Stimulated activated naive CD8-positive, alpha-beta T cell treated with anti-CD3 and anti-CD28 coated beads, Interleukin-15, Interleukin-2, amounts not matched to agents 100 U/mL and 50 U/mL, for 24 hours (primary cell): Measurements from ENCODE around the gene ZFP3.
"Not testable (repeated sequence)": the region's sequence is repeated elsewhere in the genome, so short reads cannot be mapped to it uniquely, and the experiment has no call there.

ENCODE experiments used
- ATAC-seq: fragments of 150-1000 bp; cut with Tn5 transposase; one replicate; pipeline ENCODE4 v1.10.0; 2021
- DNase-seq: peaks from one replicate; pipeline ENCODE4 v3.0.0; 2021

The ZFP3 gene

DNA sequence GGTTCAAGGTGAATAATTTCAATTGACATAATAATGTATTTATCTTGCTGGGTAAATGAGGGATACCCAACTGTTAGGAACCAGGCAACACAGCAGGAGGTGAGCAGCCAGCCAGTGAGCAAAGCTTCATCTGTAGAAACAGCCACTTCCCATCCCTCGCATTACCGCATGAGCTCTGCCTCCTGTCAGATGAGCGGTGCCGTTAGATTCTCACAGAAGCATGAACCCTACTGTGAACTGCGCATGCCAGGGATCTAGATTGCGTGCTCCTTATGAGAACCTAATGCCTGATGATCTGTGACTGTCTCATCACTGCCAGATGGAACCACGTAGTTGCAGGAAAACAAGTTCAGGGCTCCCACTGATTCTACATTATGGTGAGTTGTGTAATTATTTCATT lies 46.6 kb downstream of the ZFP3 start:
- not testable (repeated sequence) for DNase-seq, ATAC-seq

DNA sequence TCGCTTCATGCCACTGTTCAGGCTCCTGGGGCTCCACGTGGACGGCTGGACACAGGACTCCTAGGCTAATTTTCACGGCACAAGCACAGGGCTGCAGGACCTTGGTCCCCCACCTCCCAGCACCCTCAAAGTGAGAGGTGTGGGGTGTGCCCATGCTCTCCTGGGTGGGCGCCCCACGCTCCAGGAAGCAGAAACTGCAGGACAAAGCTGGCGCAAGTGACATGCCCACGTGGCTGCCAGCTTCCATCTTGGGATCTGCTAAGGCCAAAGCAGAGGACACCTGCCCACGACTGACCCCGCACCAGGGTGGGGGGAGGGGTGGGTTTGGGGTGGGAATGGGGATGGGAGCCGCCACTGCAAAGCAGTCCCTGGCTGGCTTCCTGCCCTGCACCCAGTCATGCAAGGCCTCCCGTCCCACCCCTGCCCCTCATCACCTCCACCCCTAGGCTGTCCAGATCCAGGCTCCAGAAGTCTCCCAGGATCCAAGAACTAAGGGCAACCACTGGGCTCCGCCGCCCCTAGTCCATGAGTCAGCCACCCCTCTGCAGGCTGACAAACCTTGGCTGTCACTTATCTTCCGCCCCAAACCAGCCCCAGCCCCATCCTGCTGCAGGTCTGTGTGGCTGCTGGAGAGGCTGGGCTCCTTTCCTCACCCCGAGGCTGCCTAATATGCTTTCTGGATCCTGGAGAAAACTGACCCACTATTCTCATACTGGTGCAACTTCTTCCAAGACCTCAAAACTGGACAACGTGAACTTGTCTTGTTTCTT lies 48.6 kb downstream of the ZFP3 start:
- no peak for DNase-seq
- ATAC-seq = no peak

DNA sequence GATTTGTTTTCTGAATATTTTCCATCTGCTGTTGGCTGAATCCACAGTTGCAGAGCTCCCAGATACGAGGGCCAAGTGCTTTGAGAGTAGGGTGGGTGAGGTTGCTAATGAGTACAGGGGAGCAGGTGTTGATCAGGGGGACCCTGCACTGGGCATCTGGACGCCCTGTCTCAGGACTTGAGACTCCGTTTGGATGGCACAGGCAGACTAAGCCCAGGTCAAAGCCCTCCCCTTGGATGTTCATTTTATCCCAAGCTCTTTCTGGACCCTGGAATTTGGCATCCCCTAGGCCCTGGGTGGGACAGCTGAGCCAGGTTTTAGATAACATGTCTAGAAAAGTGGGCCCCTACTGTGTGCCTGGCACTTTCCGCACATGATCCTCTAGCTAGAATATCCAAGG lies 49.6 kb downstream of the ZFP3 start:
- ATAC-seq (no peak), DNase-seq (no peak)

DNA sequence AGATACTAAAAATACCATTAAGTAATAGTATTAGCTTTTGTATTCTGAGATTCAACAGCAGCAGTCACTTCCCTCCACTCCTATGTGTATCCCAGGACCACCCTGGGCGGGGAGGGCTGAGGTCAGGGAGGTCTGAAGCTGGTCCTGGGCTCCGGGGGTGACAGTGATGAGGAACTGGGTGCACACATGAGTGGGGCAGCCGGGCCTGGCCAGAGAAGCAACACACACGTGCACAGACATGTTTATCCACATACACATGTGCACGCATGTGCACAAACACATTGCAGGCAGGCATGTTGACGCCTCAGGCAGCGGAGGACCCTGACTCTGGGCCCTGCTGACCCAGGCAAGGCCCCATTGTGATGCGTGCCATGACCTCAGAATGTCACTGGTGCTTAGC lies 50.1 kb downstream of the ZFP3 start:
- ATAC-seq, DNase-seq: not testable (repeated sequence)

DNA sequence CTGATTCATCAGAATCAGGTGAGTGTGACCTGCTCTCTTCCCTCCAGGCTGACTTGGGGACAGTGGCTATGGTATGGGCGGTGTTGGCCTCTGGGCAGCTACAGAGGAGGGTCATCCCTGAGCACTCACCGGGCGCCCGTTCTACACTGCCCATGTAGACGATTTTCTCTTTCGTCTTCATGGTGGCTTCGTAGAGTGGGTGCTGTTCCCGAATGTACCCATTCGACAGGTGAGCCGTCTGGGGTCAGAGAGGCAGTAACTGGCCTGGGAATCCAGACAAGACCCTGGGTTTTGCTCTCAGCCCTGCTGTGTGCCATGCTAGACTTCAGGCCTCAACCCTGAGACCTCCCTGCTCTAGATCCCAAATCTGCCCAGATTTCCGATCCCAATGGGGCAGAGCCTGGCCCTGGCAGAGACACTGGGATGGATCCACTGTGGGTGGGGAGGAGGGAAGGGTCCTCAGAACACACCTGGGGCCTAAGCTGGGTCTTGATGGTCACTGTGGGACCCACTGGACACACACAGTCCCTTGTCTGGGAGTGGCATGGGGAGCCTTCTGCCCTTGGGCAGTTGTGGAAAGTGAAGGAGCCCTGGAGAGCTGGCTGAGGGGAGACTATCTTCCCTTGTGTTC lies 50.8 kb downstream of the ZFP3 start:
- ATAC-seq = no peak
- no peak for DNase-seq

DNA sequence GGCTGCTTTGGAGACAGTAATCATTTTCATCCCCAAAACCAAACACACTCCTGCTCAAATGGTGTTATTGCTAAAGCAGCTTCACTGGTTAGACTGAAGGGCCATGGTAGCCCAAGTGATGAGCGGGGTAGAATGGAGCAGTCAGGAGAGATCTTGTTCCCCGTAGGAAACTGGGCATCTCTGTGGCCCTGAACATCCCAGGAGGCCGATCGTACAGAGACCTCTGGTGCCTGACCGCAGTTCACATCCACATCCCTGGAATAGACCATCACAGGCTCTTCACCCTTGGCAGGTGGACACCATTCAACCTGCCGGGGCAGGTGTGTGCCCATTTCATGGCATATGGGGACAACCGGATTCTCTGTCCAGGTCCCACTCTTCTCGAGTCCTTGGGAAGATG lies 51.5 kb downstream of the ZFP3 start:
- DNase-seq, ATAC-seq: not testable (repeated sequence)

DNA sequence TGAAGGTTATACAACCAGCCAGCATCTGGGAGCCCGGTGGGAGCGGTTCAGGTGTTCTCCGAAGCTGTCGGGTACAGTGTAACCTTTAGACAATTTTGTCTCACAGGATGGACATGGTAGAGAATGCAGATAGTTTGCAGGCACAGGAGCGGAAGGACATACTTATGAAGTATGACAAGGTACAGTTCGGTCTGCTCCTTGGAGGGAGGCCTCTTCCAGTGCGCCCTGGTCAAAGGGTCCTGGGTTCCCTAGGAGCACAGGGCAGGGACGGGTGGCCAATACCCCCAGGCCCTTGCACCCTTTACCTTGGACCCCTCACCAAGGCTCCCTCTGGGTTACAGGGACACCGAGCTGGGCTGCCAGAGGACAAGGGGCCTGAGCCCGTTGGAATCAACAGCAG lies 52.0 kb downstream of the ZFP3 start:
- not testable (repeated sequence) for ATAC-seq, DNase-seq

DNA sequence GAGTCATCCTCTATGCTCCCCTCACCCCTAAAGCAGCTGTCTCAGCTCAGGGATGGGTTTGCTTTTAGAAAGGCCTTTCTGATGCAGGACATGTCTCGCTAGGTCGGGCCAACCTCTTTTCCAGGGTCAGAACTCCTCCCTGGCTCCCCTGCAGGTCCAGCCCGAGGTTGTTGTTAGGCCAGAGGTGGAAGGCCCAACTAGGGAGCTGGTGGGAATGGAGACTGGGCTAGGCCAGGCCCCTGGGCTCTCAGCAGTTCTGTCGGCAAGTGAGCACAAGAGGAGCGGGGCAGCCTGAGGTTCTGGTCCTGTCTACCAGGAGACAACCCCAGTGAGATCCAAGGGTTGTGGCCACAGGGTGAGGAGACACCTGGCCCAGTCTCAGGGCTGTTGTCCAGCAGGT lies 52.4 kb downstream of the ZFP3 start:
- DNase-seq, ATAC-seq: not testable (repeated sequence)

DNA sequence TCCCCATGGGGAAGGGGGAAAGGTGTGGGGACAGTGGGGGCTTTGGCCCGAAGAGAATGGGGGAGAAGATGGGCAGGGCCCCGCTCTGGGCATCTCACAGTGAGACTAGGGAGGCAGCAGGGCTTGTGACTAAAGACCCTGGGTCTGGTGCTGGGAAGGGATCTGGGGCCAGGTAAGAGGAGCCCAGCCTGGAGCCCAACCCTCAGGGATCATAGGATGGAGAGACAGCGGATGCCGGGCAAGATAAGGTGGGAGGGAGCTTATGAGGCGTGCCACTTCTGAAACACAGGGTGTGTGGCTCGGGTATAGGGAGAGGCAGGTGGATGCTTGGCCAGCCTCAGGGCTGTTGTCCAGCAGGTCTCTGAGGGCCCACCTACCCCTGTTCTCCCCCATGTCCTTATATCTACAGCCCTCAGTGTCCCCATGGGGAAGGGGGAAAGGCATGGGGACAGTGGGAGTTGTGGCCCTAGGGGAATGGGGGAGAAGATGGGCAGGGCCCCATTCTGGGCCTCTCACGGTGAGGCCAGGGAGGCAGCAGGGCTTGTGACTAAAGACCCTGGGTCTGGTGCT lies 53.0 kb downstream of the ZFP3 start:
- DNase-seq (no peak), ATAC-seq (no peak)

DNA sequence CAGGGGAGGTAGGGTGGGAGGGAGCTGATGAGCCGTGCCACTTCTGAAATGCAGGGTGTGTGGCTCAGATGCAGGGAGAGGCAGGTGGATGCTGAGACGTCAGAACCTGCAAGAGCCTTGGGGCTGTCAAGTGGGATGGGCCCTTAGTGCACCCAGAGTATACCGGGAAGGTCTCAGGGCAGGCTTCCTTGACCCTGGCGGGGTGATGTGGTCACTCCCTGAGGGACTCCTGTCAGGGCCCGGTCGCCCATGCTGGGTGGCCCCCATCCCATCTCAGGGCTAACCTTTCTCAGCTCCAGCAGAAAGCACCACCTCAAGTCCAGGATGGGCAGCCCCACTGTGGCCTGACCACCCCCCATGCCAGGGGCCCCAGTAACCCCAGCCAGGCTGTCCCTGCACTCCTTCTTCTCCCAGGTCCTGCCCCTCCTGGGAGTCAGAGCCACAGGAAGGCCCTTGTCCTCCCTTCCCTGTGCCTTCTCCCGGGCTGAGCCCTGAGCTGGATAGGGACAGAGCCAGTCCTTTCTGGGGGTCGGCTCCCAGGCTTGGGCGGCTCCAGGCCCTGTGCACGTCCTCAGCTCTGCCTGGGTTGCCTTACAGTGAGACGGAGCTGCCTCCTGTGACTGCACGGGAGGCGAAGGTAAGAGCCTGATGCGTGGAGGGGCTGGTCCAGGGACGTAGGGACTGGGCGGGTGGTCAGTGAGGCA lies 53.7 kb downstream of the ZFP3 start:
- not testable (repeated sequence) for ATAC-seq, DNase-seq

DNA sequence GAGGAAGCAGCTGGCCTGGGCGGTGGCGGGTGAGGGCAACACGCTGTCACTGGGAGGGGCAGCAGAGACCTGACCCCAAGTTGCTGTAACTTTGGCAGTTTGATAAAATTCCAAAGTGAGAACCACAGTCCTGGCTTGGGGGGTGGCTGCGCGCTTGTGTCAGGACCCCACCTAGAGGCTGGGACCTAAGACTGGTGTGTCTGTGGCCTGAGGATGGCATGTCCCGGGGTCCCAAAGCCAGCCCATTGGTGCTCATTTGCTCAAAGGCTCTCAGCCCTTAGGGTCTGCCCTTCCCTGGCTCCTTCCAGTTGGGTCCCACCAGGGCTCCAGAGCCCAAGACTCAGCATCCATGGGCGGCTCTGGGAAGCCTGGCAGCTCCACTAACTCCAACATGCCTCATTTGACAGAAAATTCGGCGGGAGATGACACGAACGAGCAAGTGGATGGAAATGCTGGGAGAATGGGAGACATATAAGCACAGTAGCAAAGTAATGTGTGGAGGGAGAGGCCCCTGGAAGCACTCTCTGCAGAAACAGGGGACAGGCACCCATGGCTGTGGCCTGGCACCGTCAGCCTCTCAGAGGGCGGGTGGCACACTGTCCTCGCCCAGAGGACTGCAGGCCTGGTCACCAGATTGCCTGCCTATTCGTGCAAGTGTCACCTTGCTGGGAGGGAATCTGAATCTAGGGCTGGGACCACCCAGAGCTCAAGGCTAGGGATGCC lies 54.4 kb downstream of the ZFP3 start:
- not testable (repeated sequence) for ATAC-seq, DNase-seq

DNA sequence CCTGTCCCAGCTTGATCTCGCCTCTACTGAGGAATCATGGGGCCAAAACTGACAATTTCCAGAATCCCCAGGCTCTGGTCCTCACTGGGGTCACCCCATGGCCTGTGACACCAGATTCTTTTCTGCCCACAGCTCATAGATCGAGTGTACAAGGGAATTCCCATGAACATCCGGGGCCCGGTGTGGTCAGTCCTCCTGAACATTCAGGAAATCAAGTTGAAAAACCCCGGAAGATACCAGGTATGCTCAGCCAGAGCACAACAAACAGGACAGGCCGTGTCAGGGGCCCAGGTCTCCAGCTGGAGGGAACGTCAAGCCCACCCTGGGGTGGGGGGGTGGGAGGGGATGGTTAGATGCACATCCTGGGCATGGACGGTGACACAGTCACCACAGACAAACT lies 55.0 kb downstream of the ZFP3 start:
- no peak for DNase-seq
- no peak for ATAC-seq

DNA sequence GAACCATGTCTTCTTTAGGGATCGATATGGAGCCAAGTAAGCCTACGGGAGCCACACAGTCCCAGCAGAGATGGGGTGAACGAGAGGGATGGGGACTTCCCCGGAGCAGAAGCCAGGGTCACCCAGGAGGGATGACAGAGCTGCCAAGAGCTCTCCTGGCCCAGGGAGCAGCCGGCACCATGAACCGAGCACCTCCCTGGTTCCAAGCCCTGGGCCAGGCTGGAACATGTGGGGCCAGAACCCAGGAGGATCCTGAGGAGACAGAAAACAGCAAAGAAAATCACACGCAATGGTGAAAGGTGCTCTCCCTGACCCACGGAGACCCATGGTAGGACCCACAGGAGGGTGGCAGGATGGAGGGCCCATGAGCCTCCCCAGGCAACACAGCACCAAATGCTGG lies 55.7 kb downstream of the ZFP3 start:
- DNase-seq = not testable (repeated sequence)

DNA sequence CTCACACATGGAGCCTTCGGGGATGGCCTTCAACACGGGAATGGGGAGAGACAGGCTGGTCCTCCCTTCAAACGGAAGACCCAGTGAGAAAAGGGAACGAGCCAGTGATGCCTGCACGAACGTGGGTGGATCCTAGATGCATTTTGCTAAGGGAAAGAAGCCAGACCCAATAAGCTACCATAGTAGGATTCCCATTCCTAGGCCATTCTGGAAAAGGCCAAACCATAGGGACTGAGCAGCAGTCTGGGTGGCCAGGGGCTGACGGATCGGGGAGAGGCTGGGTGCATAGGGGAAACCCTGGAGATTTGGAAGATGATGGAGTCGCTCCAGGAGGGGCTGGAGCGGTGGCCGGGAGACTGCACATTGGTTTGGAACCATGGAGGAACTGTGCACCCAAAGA lies 56.3 kb downstream of the ZFP3 start:
- ATAC-seq, DNase-seq: not testable (repeated sequence)

More for the DNA sequence above, 55.7 kb downstream of the ZFP3 start:
- ATAC-seq = not testable (repeated sequence)

DNA sequence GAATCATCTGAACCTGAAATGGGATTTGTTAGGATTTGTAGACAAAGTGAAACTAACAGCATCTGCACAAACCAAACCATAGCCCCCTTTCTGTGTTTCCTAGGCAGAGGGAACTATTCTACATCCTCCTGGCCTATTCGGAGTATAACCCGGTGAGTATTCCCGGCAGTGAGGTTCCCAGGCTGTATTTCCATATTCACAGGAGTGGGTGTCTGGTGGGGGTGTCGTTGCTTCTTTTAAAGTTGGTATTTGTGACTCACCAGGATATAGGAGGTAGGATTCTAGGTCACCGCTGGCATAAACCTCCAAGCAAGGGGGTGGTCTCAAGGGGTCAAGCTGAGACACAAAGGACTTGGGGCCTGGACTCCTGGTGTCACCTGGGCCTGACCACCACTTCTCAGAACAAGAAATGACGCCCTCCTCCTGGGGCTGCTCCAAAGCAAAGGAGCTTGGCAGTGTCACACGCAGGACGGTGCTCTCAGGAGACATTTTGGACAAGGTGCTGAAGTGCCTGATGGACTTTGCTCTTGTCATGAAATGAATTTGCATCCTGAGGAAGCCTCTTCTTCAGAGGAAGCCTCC lies 57.0 kb downstream of the ZFP3 start:
- not testable (repeated sequence) for ATAC-seq, DNase-seq

DNA sequence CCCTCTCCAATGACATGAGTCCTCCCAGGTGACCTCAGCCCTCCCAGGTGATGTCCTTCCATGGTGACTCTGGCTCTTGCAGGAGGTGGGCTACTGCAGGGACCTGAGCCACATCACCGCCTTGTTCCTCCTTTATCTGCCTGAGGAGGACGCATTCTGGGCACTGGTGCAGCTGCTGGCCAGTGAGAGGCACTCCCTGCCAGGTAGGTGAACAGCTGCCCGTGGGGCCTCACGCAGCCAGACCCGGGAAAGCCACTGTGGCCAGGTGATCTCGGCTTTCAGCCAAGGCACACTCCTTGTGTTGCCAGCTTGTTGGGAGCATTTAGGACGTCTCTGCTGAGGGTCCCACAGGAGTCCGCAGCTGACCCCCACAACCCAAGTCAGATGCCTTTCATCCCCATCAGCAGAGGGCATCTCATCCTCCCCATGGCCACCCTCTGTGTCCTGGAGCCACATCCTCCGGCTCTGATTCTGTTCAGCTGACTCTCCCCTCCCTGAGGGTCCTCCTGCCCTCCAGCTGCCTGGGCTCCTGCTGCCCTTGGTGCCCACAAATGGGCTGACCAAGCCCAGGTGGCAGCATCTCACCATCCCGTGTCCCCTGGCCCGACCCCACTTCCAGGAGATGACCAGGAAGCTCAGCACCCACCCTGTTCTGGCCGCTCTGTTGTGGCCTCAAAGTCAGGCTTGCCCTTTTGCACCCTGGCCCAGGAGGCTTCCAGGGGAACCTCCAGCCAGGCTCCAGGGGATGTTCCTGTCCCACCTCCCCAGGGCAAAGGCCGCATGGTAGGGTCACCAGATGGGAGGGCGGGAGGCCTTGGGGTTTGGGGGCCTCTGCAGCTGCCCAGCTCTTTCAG lies 57.7 kb downstream of the ZFP3 start:
- ATAC-seq = no peak
- DNase-seq = no peak

DNA sequence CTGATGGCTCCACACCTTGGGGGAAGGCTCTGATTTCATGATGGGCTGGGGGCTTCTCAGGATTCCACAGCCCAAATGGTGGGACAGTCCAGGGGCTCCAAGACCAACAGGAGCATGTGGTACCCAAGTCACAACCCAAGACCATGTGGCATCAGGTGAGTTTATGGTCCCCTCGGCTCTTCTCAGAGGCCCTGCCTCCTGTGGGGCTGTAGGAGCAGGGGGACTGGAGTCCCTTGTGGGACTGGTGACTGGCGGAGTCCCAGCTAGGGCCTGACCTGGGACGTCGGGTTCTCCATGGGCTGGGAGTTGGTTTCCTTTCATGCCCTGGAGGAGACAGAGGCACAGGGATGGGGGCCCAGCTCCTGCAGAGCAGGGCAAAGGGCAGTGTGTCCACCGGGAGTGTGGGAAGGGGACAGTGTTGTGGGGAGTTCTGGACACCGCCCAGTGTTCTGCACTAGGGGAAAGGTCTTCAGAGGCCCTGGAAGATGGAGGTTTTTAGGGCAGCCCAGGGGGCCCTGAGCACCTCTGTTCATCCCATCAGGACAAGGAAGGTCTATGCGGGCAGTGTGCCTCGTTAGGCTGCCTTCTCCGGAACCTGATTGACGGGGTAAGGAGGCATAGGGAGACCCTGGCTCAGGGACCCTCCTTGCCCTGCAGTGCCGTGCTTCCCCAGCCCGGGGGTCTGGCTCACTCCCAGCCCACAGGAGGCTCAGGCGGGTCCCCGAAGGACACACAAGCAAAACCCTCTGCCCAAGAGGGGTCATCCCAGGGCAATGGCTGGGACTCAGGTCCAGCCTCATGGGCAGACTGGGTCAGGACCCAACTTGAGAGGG lies 58.5 kb downstream of the ZFP3 start:
- ATAC-seq, DNase-seq: not testable (repeated sequence)

DNA sequence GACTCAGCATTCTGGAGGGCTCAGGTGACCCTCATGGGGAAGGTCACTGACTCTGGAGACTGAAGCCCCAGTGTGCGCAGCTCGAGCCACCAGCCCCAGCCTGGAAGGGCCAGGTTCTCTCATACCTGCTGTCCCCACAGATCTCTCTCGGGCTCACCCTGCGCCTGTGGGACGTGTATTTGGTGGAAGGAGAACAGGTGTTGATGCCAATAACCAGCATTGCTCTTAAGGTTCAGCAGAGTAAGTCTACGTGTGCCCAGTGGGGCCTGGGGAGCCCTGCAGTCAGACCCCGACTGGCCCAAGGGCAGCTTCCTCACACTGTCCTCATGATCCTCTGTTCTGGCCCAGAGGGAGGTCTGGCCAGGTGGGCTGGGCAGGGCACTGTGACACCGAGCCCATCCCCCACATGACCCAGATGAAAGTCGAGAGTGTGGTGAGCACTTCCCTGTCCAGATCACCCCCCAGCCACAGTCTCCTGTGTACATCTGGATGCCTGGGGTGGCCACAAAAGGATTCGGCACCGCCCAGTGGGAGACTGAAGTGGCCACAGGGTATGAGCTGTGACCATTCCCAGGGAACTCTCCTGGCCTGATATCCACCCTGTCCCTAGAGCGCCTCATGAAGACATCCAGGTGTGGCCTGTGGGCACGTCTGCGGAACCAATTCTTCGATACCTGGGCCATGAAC lies 59.4 kb downstream of the ZFP3 start:
- not testable (repeated sequence) for ATAC-seq, DNase-seq

DNA sequence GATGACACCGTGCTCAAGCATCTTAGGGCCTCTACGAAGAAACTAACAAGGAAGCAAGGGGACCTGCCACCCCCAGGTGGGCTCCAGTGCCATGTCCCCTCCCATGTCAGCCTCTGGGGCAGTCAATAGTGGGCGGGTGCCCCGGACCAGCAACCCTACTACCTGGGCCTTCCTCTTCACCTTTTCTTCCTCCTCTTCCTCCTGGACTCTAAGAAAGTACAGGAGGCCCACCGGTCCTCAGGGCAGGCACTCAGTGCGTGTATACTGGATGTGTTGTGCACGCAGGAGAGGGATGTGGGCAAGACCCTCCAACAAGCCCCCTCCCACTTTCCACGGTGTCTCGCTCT lies 59.9 kb downstream of the ZFP3 start:
- not testable (repeated sequence) for DNase-seq, ATAC-seq
